Endothelial cell of umbilical vein (primary cell): ENCODE data around the gene PSMA5. TPM values are rescaled to one million over a fixed set of nuclear protein-coding genes. Genes with fewer than 3 reads are reported as not detected.

ENCODE experiments used
- BruUV-seq: library from RNA; stranded (reverse); fragments of 400-500 nt; replicated peaks from 2 replicates; lab custom pipeline; 2021; lab: Mats Ljungman, UMichigan
- CTCF ChIA-PET: fragments of 300-600, 350-600 bp; sonication (Branson Sonifier 250); formaldehyde crosslinking; loops from one replicate; lab custom pipeline; 2021; ENCODE audit warnings: antibody characterized with exemption, inconsistent platforms; lab: Charles Lee
- POLR2A ChIA-PET: fragments of 300-600, 350-600 bp; sonication (Branson Sonifier 250); formaldehyde crosslinking; loops from one replicate; lab custom pipeline; 2021; ENCODE audit warnings: antibody characterized with exemption, inconsistent platforms; lab: Charles Lee
- DNase-seq: peaks from one replicate; pipeline ENCODE4 v3.0.0-alpha.2; 2011; ENCODE audit warnings: low read depth, low spot score
- FAIRE-seq: peaks from 2 replicates; lab custom pipeline; 2011; peaks lifted over from hg19 to GRCh38; lab: Jason Lieb, UNC
- H2AFZ ChIP-seq: 2 replicates; pipeline ENCODE4 v1.6.0; 2012; ENCODE audit warnings: low read depth, low read length, control low read depth, inconsistent platforms
- H3K27ac ChIP-seq: 2 replicates; pipeline ENCODE4 v1.5.1; 2011; ENCODE audit warnings: low read depth, mild to moderate bottlenecking, control low read depth, low read length, moderate library complexity; ENCODE audit not compliant: insufficient read depth
- H3K27me3 ChIP-seq, 2 experiments: 2 replicates each; pipeline versions ENCODE4 v1.6.0 to v1.6.1; 2011; ENCODE audit warnings: low read length in 2 of 2, mixed read lengths in 1 of 2; ENCODE audit not compliant: control insufficient read depth in 2 of 2, insufficient read depth in 2 of 2
- H3K36me3 ChIP-seq, 2 experiments: 2 replicates in 1 of 2; 3 replicates in 1 of 2; pipeline ENCODE4 v1.5.1; 2011; ENCODE audit warnings: low read length in 2 of 2, mild to moderate bottlenecking in 1 of 2, moderate library complexity in 1 of 2; ENCODE audit not compliant: control insufficient read depth in 2 of 2, insufficient read depth in 2 of 2; ENCODE audit errors: extremely low read depth in 1 of 2
- H3K4me1 ChIP-seq: 3 replicates; pipeline ENCODE4 v1.5.1; 2011; ENCODE audit warnings: mild to moderate bottlenecking, low read length; ENCODE audit not compliant: control insufficient read depth, insufficient read depth; ENCODE audit errors: extremely low read depth
- H3K4me2 ChIP-seq: 2 replicates; pipeline ENCODE4 v1.6.1; 2011; ENCODE audit warnings: low read length, control low read depth, mixed read lengths; ENCODE audit not compliant: insufficient read depth
- H3K4me3 ChIP-seq, 3 experiments: fragments of 200-600 bp in 1 of 3; sonication (generic), shearing (Covaris generic) in 1 of 3; replicated peaks in 1 of 3; 2 replicates each; pipeline ENCODE4 v1.5.1; 2011 to 2016; ENCODE audit warnings: control low read depth in 3 of 3, low read length in 3 of 3, mild to moderate bottlenecking in 2 of 3, inconsistent platforms in 1 of 3, low read depth in 1 of 3, moderate library complexity in 1 of 3; ENCODE audit not compliant: insufficient read depth in 1 of 3
- H3K79me2 ChIP-seq: 2 replicates; pipeline ENCODE4 v1.6.0; 2012; ENCODE audit warnings: low read length, inconsistent platforms; ENCODE audit not compliant: control insufficient read depth, insufficient read depth
- H3K9ac ChIP-seq: replicated peaks from 2 replicates; pipeline ENCODE3; 2011; ENCODE audit warnings: low read length, control low read depth; ENCODE audit not compliant: insufficient read depth; ENCODE audit errors: extremely low read depth
- H3K9me1 ChIP-seq: replicated peaks from 3 replicates; pipeline ENCODE4 v1.6.0; 2011; ENCODE audit warnings: mild to moderate bottlenecking, low read length; ENCODE audit not compliant: control insufficient read depth, insufficient read depth; ENCODE audit errors: extremely low read depth
- H3K9me3 ChIP-seq: replicated peaks from 2 replicates; pipeline ENCODE4 v1.5.1; 2012; ENCODE audit warnings: low read length, inconsistent platforms; ENCODE audit not compliant: control insufficient read depth, insufficient read depth
- H4K20me1 ChIP-seq: replicated peaks from 2 replicates; pipeline ENCODE3; 2011; ENCODE audit warnings: mild to moderate bottlenecking, low read length; ENCODE audit not compliant: control insufficient read depth, insufficient read depth; ENCODE audit errors: extremely low read depth
- EZH2 ChIP-seq: IDR thresholded peaks from 2 replicates; pipeline ENCODE4 v1.6.1; 2012; ENCODE audit warnings: borderline replicate concordance, low read depth, mild to moderate bottlenecking, moderate library complexity, low read length, inconsistent platforms; ENCODE audit not compliant: severe bottlenecking
- FOS ChIP-seq: IDR thresholded peaks from 2 replicates; pipeline ENCODE4 v1.6.1; 2011; ENCODE audit warnings: mild to moderate bottlenecking, low read length, moderate library complexity, borderline replicate concordance; ENCODE audit not compliant: insufficient read depth
- GATA2 ChIP-seq: IDR thresholded peaks from 2 replicates; pipeline ENCODE4 v1.7.0; 2011; ENCODE audit warnings: low read depth, mild to moderate bottlenecking, moderate library complexity, mixed read lengths, low read length; ENCODE audit not compliant: insufficient read length, insufficient read depth
- JUN ChIP-seq: IDR thresholded peaks from 2 replicates; pipeline ENCODE4 v1.6.1; 2011; ENCODE audit warnings: borderline replicate concordance, low read depth; ENCODE audit not compliant: insufficient read length, insufficient read depth
- MYC ChIP-seq: IDR thresholded peaks from one replicate; pipeline ENCODE4 v1.6.1; 2011; ENCODE audit warnings: mild to moderate bottlenecking, low read depth, low read length
- POLR2A ChIP-seq: IDR thresholded peaks from 2 replicates; pipeline ENCODE4 v1.6.1; 2012; ENCODE audit warnings: low read depth, mild to moderate bottlenecking, control low read depth, low read length
- POLR2AphosphoS5 ChIP-seq: IDR thresholded peaks from 2 replicates; pipeline ENCODE4 v1.6.1; 2012; ENCODE audit warnings: low read depth, mild to moderate bottlenecking, control low read depth, low read length, moderate library complexity; ENCODE audit not compliant: insufficient read depth
- dilution Hi-C: fragments of 300-500 bp; cut with MboI; formaldehyde crosslinking; loops from one replicate; pipeline ENCODE4 v1.15.0; 2019; ENCODE audit warnings: low sequenced_read_pairs; ENCODE audit not compliant: extremely low pct_ligation_motif_present
- intact Hi-C: fragments of 100-400 bp; cut with micrococcal nuclease; formaldehyde crosslinking; loops from one replicate; pipeline ENCODE4 v1.10.0; 2022
- polyA plus RNA-seq, 4 experiments: library from polyadenylated mRNA; depleted of rRNA in 3 of 4; stranded (reverse) in 3 of 4; unstranded in 1 of 4; fragments of >200 nt; gene quantifications; 2 replicates each; pipeline versions ENCODE4 v1.2.1 to v1.2.3, GENCODE V29; 2011 to 2012; ENCODE audit warnings: missing spikeins in 1 of 4
- total RNA-seq: library from RNA; stranded (reverse); gene quantifications from 2 replicates; pipeline ENCODE4 v1.2.3, GENCODE V29; 2021
- TF ChIP-seq, protein P1 (sequence below), 2 donors: IDR thresholded peaks; 1 replicate in 1 of 2; 2 replicates in 1 of 2; pipeline ENCODE4 v1.5.1; 2011; ENCODE audit warnings: low read length in 2 of 2, mild to moderate bottlenecking in 2 of 2, moderate library complexity in 2 of 2, control low read depth in 1 of 2, inconsistent platforms in 1 of 2, low read depth in 1 of 2; ENCODE audit not compliant: insufficient read depth in 1 of 2; ENCODE audit errors: extremely low read depth in 1 of 2
- TF ChIP-seq, protein P2 (sequence below): IDR thresholded peaks from 2 replicates; pipeline ENCODE4 v1.6.1; 2011; ENCODE audit not compliant: insufficient read depth, insufficient read length

Gene PSMA5
- total and polyA plus RNA-seq, 2 donors (not counting 3 experiments of a cell fraction or from before 2014, with no cell fraction given) = 98.1 to 125 TPM

DNA sequence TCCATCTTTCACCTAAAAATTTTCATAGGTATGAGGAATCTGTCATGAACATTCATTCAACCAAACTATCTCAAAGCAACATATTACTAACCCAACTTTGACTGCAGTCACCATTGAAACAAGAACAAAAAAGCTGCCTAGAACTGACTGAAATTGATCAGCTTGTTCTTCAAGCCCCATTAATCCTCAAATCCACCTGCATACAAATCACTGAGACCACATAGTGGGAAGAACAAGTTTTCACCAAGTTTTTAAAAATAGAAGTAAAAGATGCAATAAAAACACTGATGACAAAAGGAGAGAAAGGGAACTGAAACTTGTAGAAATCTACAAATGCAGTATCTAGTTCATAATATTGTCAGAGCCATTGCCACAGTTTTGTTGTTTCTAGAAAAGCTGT is 34.6 kb downstream of the PSMA5 start:
- intact Hi-C loops = no loop called here
- no peaks in the 10 kb centered on the region for H4K20me1 ChIP-seq
- TF ChIP-seq FOS = no peak
- TF ChIP-seq EZH2 = no peak
- no peak for TF ChIP-seq POLR2AphosphoS5
- no peak for TF ChIP-seq MYC
- TF ChIP-seq, protein P1, sequence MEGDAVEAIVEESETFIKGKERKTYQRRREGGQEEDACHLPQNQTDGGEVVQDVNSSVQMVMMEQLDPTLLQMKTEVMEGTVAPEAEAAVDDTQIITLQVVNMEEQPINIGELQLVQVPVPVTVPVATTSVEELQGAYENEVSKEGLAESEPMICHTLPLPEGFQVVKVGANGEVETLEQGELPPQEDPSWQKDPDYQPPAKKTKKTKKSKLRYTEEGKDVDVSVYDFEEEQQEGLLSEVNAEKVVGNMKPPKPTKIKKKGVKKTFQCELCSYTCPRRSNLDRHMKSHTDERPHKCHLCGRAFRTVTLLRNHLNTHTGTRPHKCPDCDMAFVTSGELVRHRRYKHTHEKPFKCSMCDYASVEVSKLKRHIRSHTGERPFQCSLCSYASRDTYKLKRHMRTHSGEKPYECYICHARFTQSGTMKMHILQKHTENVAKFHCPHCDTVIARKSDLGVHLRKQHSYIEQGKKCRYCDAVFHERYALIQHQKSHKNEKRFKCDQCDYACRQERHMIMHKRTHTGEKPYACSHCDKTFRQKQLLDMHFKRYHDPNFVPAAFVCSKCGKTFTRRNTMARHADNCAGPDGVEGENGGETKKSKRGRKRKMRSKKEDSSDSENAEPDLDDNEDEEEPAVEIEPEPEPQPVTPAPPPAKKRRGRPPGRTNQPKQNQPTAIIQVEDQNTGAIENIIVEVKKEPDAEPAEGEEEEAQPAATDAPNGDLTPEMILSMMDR (IDR thresholded peaks at IDR 0.05; ENCODE audit: extremely low read depth in 1 of 2, insufficient read depth in 1 of 2, low read depth in 1 of 2, low read length in 2 of 2) = no peak
- TF ChIP-seq GATA2 = no peak
- no peak for TF ChIP-seq POLR2A
- TF ChIP-seq JUN = no peak
- TF ChIP-seq, protein P2, sequence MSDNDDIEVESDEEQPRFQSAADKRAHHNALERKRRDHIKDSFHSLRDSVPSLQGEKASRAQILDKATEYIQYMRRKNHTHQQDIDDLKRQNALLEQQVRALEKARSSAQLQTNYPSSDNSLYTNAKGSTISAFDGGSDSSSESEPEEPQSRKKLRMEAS = no peak
- H3K79me2 ChIP-seq = no peaks in the 10 kb centered on the region
- H3K9me1 ChIP-seq = no peaks in the 10 kb centered on the region
- H3K4me1 ChIP-seq = peaks cover 12% of the 10 kb centered on the region
- H3K27me3 ChIP-seq = peaks cover 18 to 38% of the 10 kb centered on the region in 2 experiments
- ChIA-PET POLR2A (no interaction called here), CTCF (interaction anchor here (0.6 to 1.7 kb wide), 6 partner anchors 12 to 190 kb away, joined by 3 to 6 read pairs (median 3); no protein-coding TSS in a partner anchor)
- H3K4me2 ChIP-seq = no peak overlapping the region
- DNase-seq (no peak), FAIRE-seq (no peak)
- no peak overlapping the region for H2AFZ ChIP-seq
- H3K36me3 ChIP-seq = no peaks in the 10 kb centered on the region
- H3K9me3 ChIP-seq = no peaks in the 10 kb centered on the region
- no TSS peak for BruUV-seq
- H3K4me3 ChIP-seq = no peak overlapping the region
- H3K27ac ChIP-seq = no peak overlapping the region
- no peak overlapping the region for H3K9ac ChIP-seq
- dilution Hi-C loops = no loop called here
